Colonic mucosa (tissue), 4 donors: ENCODE measurements around the gene NLRP9. TPM values are rescaled to one million over a fixed set of nuclear protein-coding genes. Genes with fewer than 3 reads are reported as not detected.

Experiments used
- DNase-seq: peaks from one replicate; pipeline ENCODE4 v3.0.0-alpha.2; 2020
- H3K27ac ChIP-seq: fragments of 200-600 bp; one replicate; pipeline ENCODE4 v1.8.0; 2021
- H3K27me3 ChIP-seq: fragments of 200-600 bp; one replicate; pipeline ENCODE4 v1.8.0; 2021
- H3K36me3 ChIP-seq: fragments of 200-600 bp; one replicate; pipeline ENCODE4 v1.8.0; 2021
- H3K4me1 ChIP-seq: fragments of 200-600 bp; one replicate; pipeline ENCODE4 v1.8.0; 2021; ENCODE audit warnings: mild to moderate bottlenecking
- H3K4me3 ChIP-seq: fragments of 200-600 bp; one replicate; pipeline ENCODE4 v1.8.0; 2021
- H3K9ac ChIP-seq, 2 donors: one replicate each; pipeline ENCODE4 v1.7.0; 2013; ENCODE audit warnings: control low read depth in 2 of 2, low read depth in 2 of 2, low read length in 2 of 2
- H3K9me3 ChIP-seq: fragments of 200-600 bp; one replicate; pipeline ENCODE4 v1.8.0; 2021
- CTCF ChIP-seq: fragments of 200-600 bp; IDR thresholded peaks from one replicate; pipeline ENCODE4 v1.8.0; 2022; ENCODE audit warnings: antibody characterized with exemption, mild to moderate bottlenecking
- intact Hi-C: fragments of 100-400 bp; cut with DNase I; formaldehyde crosslinking; loops from one replicate; pipeline ENCODE4 v1.14.1; 2022
- total RNA-seq, 2 donors: library from RNA; stranded (reverse); fragmentation: NEBNext Ultra II Directional in 1 of 2; extraction: Animal tissue kit (Norgen Biotek cat#: 25700) in 1 of 2; gene quantifications; one replicate each; pipeline ENCODE4 v1.2.1, GENCODE V29; 2021
- donor health status: healthy.
- donor health status: DM: no; HTN: no; CAD: no.
- donor health status: DM: no; HTN: no; CAD: no.

The NLRP9 gene
- total RNA-seq, 2 donors from 2014 or later = not detected

- peak; percentile 97 for DNase-seq
- H3K27ac ChIP-seq = peak within 1 kb of the TSS; percentile 80
- TF ChIP-seq CTCF = no peak
- peaks cover 26% of the 10 kb centered on the region for H3K4me1 ChIP-seq
- intact Hi-C loops = no loop called here
- H3K9me3 ChIP-seq = no peaks in the 10 kb centered on the region
- peak within 1 kb of the TSS; percentile 96 to 99 for H3K9ac ChIP-seq
- H3K4me3 ChIP-seq = peak within 1 kb of the TSS; percentile 65
- peaks cover 3% of the 10 kb centered on the region for H3K36me3 ChIP-seq
- no peaks in the 10 kb centered on the region for H3K27me3 ChIP-seq
Measured at GRCh38 chr19:55674841-55675660, 63.2 kb downstream of the NLRP9 start, which contains the start of gene EPN1. Gene EPN1 (plus strand): TSS chr19:55675226. CDS start chr19:55678628, 3,402 bp downstream.

GRCh38 chr19:55674459-55674840 lies 63.8 kb downstream of the NLRP9 start:
- H3K27me3 ChIP-seq = no peaks in the 10 kb centered on the region
- H3K4me3 ChIP-seq = peak overlapping the region; percentile 65
- no peak for TF ChIP-seq CTCF
- intact Hi-C loops = no loop called here
- peak overlapping the region; percentile 80 for H3K27ac ChIP-seq
- no peak for DNase-seq
- H3K4me1 ChIP-seq = peaks cover 26% of the 10 kb centered on the region
- peaks cover 6% of the 10 kb centered on the region for H3K36me3 ChIP-seq
- peak overlapping the region; percentile 48 to 63 for H3K9ac ChIP-seq
- no peaks in the 10 kb centered on the region for H3K9me3 ChIP-seq

DNA sequence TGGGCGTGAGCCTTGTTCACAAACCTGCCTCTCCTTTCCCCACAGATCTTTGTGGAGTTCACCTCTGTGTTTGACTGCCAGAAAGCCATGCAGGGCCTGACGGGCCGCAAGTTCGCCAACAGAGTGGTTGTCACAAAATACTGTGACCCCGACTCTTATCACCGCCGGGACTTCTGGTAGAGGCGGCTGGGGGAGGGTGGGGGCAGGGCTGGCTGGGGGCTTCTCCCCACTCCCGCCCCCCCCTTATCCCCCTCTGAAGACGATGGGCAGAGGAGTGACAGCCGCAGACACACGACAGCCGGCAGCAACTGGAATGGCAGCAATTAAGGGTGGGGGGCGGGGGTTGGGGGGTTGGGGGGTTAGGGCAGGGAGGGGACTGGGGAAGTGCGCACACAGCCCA lies 64.3 kb downstream of the NLRP9 start:
- Histone ChIP-seq H3K4me3 (no peak overlapping the region), H3K27ac (no peak overlapping the region), H3K9me3 (no peaks in the 10 kb centered on the region), H3K27me3 (no peaks in the 10 kb centered on the region), H3K4me1 (peaks cover 26% of the 10 kb centered on the region), H3K9ac (no peak overlapping the region), H3K36me3 (peaks cover 11% of the 10 kb centered on the region)
- intact Hi-C loops = no loop called here
- DNase-seq = no peak
- TF ChIP-seq CTCF = no peak

DNA sequence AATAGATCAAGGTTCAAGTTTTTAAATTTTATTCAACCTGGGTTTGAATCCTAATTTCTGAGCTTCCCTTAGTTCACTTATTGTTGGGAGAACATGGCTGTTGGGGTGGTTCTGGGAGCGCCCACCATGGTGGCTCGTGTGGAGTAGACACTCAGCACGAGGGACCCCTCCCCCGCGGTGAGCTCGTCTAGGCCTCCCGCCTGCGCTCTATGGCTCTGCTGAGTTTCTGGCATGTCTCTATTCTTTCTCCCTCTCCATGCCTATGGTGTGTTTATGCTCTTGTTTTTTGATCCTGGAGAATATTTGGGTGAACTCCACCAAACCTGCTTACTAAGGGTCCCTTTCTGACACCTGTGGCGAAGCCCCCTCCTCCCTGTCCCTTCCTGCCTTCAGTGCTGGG lies 64.7 kb downstream of the NLRP9 start:
- Histone ChIP-seq H3K27ac (no peak overlapping the region), H3K4me3 (no peak overlapping the region), H3K36me3 (peaks cover 15% of the 10 kb centered on the region), H3K9me3 (no peaks in the 10 kb centered on the region), H3K27me3 (no peaks in the 10 kb centered on the region), H3K9ac (no peak overlapping the region), H3K4me1 (peaks cover 23% of the 10 kb centered on the region)
- TF ChIP-seq CTCF = no peak
- intact Hi-C loops = no loop called here
- no peak for DNase-seq

- no peak for TF ChIP-seq CTCF
- peaks cover 19% of the 10 kb centered on the region for H3K36me3 ChIP-seq
- peaks cover 13% of the 10 kb centered on the region for H3K4me1 ChIP-seq
- H3K27me3 ChIP-seq = no peaks in the 10 kb centered on the region
- H3K9me3 ChIP-seq = no peaks in the 10 kb centered on the region
- DNase-seq = no peak
- H3K27ac ChIP-seq = no peak overlapping the region
- H3K4me3 ChIP-seq = no peak overlapping the region
- H3K9ac ChIP-seq = no peak overlapping the region
- intact Hi-C loops = no loop called here
Measured at GRCh38 chr19:55672418-55672817, 65.8 kb downstream of the NLRP9 start.
